MM.1S (cell line): ENCODE data around the gene DCP1A.

Experiments used
- EZH2 ChIP-seq: fragments of 300-600 bp; sonication (generic); optimal IDR thresholded peaks from 2 replicates; pipeline ENCODE3; 2017; ENCODE audit warnings: low read depth, mild to moderate bottlenecking, antibody characterized with exemption, low read length, mixed read lengths
- TF ChIP-seq, protein P1 (sequence below): fragments of 300-600 bp; sonication (generic); IDR thresholded peaks from 2 replicates; pipeline ENCODE4 v1.5.1; 2016; ENCODE audit warnings: antibody characterized with exemption, low read length, mixed read lengths

DNA sequence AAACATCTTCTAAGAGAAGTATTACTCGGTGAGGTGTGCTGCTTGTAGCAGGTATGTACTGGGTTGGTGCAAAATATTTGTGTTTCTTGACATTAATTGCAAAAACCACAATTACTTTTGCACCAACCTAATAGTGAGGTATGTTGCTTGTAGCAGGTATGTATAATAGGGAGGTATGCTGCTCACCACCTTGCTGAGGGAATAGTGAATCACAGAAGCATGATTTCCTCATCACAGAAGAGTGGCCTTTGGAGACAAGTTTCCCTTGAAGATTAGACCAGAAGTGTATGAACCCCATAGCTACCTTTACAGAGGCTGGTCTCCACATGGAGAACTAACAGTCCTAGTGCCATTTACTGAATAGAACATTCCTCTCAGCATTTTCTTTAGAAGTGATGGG, 15.5 kb downstream of the DCP1A start:
- TF ChIP-seq, protein P1, sequence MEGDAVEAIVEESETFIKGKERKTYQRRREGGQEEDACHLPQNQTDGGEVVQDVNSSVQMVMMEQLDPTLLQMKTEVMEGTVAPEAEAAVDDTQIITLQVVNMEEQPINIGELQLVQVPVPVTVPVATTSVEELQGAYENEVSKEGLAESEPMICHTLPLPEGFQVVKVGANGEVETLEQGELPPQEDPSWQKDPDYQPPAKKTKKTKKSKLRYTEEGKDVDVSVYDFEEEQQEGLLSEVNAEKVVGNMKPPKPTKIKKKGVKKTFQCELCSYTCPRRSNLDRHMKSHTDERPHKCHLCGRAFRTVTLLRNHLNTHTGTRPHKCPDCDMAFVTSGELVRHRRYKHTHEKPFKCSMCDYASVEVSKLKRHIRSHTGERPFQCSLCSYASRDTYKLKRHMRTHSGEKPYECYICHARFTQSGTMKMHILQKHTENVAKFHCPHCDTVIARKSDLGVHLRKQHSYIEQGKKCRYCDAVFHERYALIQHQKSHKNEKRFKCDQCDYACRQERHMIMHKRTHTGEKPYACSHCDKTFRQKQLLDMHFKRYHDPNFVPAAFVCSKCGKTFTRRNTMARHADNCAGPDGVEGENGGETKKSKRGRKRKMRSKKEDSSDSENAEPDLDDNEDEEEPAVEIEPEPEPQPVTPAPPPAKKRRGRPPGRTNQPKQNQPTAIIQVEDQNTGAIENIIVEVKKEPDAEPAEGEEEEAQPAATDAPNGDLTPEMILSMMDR = no peak
- no peak for TF ChIP-seq EZH2
